Stimulated activated CD4-positive, alpha-beta T cell treated with anti-CD3 and anti-CD28 coated beads, Interleukin-1b, Interleukin-23, amount 100 ng/mL, for 4 hours (primary cell): ENCODE data around the gene TMOD3.
"Not testable (repeated sequence)": the region's sequence is repeated elsewhere in the genome, so short reads cannot be mapped to it uniquely, and the experiment has no call there.

Experiments
- DNase-seq, 2 donors: peaks; one replicate each; pipeline ENCODE4 v3.0.0-alpha.2; 2020; ENCODE audit warnings: low read depth in 2 of 2

The TMOD3 gene

GRCh38 chr15:51864408-51865056 is 35.1 kb downstream of the TMOD3 start:
- DNase-seq = no peak

GRCh38 chr15:51865317-51865716 is 35.9 kb downstream of the TMOD3 start:
- DNase-seq = no peak

- no peak for DNase-seq
Measured at GRCh38 chr15:51866161-51866560, 36.7 kb downstream of the TMOD3 start.

- DNase-seq = no peak
Measured at GRCh38 chr15:51866751-51867150, 37.3 kb downstream of the TMOD3 start.

GRCh38 chr15:51869060-51869421 is 39.6 kb downstream of the TMOD3 start:
- no peak for DNase-seq

GRCh38 chr15:51870774-51871173 is 41.3 kb downstream of the TMOD3 start:
- DNase-seq = no peak

GRCh38 chr15:51874751-51875644 is 45.5 kb downstream of the TMOD3 start:
- no peak for DNase-seq

- no peak for DNase-seq
Measured at GRCh38 chr15:51876169-51876568, 46.7 kb downstream of the TMOD3 start.

GRCh38 chr15:51878446-51879386 is 49.3 kb downstream of the TMOD3 start:
- DNase-seq = no peak

GRCh38 chr15:51879555-51879954 is 50.1 kb downstream of the TMOD3 start:
- no peak for DNase-seq

- no peak for DNase-seq
Measured at GRCh38 chr15:51883271-51883837, 53.9 kb downstream of the TMOD3 start.

GRCh38 chr15:51884041-51884440 is 54.6 kb downstream of the TMOD3 start:
- no peak for DNase-seq

- DNase-seq = no peak
Measured at GRCh38 chr15:51884517-51885236, 55.2 kb downstream of the TMOD3 start.

- not testable (repeated sequence) for DNase-seq
Measured at GRCh38 chr15:51885758-51886157, 56.3 kb downstream of the TMOD3 start.

- no peak for DNase-seq
Measured at GRCh38 chr15:51887887-51888592, 58.6 kb downstream of the TMOD3 start.

GRCh38 chr15:51888593-51889195 is 59.2 kb downstream of the TMOD3 start:
- DNase-seq = no peak

GRCh38 chr15:51889486-51889885 is 60.0 kb downstream of the TMOD3 start:
- no peak for DNase-seq

- no peak for DNase-seq
Measured at GRCh38 chr15:51904421-51904820, 75.0 kb downstream of the TMOD3 start.

- DNase-seq = no peak
Measured at GRCh38 chr15:51904931-51905330, 75.5 kb downstream of the TMOD3 start.
